PC-9 (cell line): ENCODE data around the gene OPHN1.

Experiments
- CTCF ChIP-seq: fragments of 200-600 bp; sonication (generic); conservative IDR thresholded peaks from 2 replicates; pipeline ENCODE4 v1.6.1; 2017; ENCODE audit warnings: mixed run types, antibody characterized with exemption, mild to moderate bottlenecking, moderate library complexity
- EZH2 ChIP-seq: fragments of 200-600 bp; sonication (generic); IDR thresholded peaks from 2 replicates; pipeline ENCODE4 v1.8.0; 2017; ENCODE audit warnings: antibody characterized with exemption, low read depth

- TF ChIP-seq CTCF (no peak), EZH2 (no peak)
Measured at GRCh38 chrX:68087526-68087925, 345.8 kb downstream of the OPHN1 start.
